MM.1S (cell line): Measurements from ENCODE around the gene EFCAB5.
"Not testable (repeated sequence)": the region's sequence is repeated elsewhere in the genome, so short reads cannot be mapped to it uniquely, and the experiment has no call there.

Source experiments
- DNase-seq: peaks from one replicate; pipeline ENCODE4 v3.0.0-alpha.2; 2015
- H2AFZ ChIP-seq: fragments of 300-600 bp; sonication (generic); 2 replicates; pipeline ENCODE4 v1.6.0; 2016; ENCODE audit warnings: antibody characterized with exemption, low read length
- H3F3A ChIP-seq: fragments of 300-600 bp; sonication (generic); 2 replicates; pipeline ENCODE4 v1.6.1; 2016; ENCODE audit warnings: mild to moderate bottlenecking, antibody characterized with exemption, low read length, moderate library complexity, mixed read lengths; ENCODE audit not compliant: insufficient read depth
- H3K27ac ChIP-seq: fragments of 300-600 bp; sonication (generic); 2 replicates; pipeline ENCODE4 v1.5.1; 2016; ENCODE audit warnings: mild to moderate bottlenecking, low read length
- H3K27me3 ChIP-seq: fragments of 300-600 bp; sonication (generic); replicated peaks from 2 replicates; pipeline ENCODE4 v1.6.0; 2016; ENCODE audit warnings: low read length; ENCODE audit not compliant: insufficient read depth
- H3K36me3 ChIP-seq: fragments of 300-600 bp; sonication (generic); replicated peaks from 2 replicates; pipeline ENCODE4 v1.6.1; 2016; ENCODE audit warnings: mild to moderate bottlenecking, low read length, mixed read lengths; ENCODE audit not compliant: insufficient read depth
- H3K4me1 ChIP-seq: fragments of 300-600 bp; sonication (generic); 2 replicates; pipeline ENCODE4 v1.6.1; 2016; ENCODE audit warnings: low read length, mixed read lengths
- H3K4me2 ChIP-seq: fragments of 300-600 bp; sonication (generic); 2 replicates; pipeline ENCODE4 v1.6.0; 2016; ENCODE audit warnings: low read depth, low read length
- H3K4me3 ChIP-seq: fragments of 300-600 bp; sonication (generic); 2 replicates; pipeline ENCODE4 v1.5.1; 2016; ENCODE audit warnings: low read length, mixed read lengths
- H3K79me2 ChIP-seq: fragments of 300-600 bp; sonication (generic); 2 replicates; pipeline ENCODE4 v1.6.1; 2016; ENCODE audit warnings: mixed run types, low read length, mixed read lengths
- H3K9ac ChIP-seq: fragments of 300-600 bp; sonication (generic); 2 replicates; pipeline ENCODE4 v1.6.1; 2016; ENCODE audit warnings: low read length, mixed read lengths
- H3K9me2 ChIP-seq: fragments of 300-600 bp; sonication (generic); replicated peaks from 2 replicates; pipeline ENCODE4 v1.6.1; 2016; ENCODE audit warnings: mild to moderate bottlenecking, low read length, mixed read lengths; ENCODE audit not compliant: insufficient read depth
- H3K9me3 ChIP-seq: fragments of 300-600 bp; sonication (generic); replicated peaks from 2 replicates; pipeline ENCODE4 v1.6.1; 2016; ENCODE audit warnings: mild to moderate bottlenecking, low read length, mixed read lengths; ENCODE audit not compliant: insufficient read depth
- H4K20me1 ChIP-seq: fragments of 300-600 bp; sonication (generic); 2 replicates; pipeline ENCODE4 v1.6.1; 2016; ENCODE audit warnings: mild to moderate bottlenecking, low read length, moderate library complexity, mixed read lengths; ENCODE audit not compliant: insufficient read depth
- EZH2 ChIP-seq: fragments of 300-600 bp; sonication (generic); optimal IDR thresholded peaks from 2 replicates; pipeline ENCODE3; 2017; ENCODE audit warnings: low read depth, mild to moderate bottlenecking, antibody characterized with exemption, low read length, mixed read lengths
- EZH2phosphoT487 ChIP-seq: fragments of 300-600 bp; sonication (generic); IDR thresholded peaks from 2 replicates; pipeline ENCODE4 v1.6.1; 2018; ENCODE audit warnings: antibody characterized with exemption, low read length
- TF ChIP-seq, protein P1 (sequence below): fragments of 300-600 bp; sonication (generic); IDR thresholded peaks from 2 replicates; pipeline ENCODE4 v1.5.1; 2016; ENCODE audit warnings: antibody characterized with exemption, low read length, mixed read lengths

The EFCAB5 gene

GRCh38 chr17:30084788-30085187 lies 143.4 kb downstream of the EFCAB5 start:
- no peaks in the 10 kb centered on the region for H3K27me3 ChIP-seq
- H3K9me3 ChIP-seq: no peaks in the 10 kb centered on the region
- H3K9ac ChIP-seq: no peak overlapping the region
- H3K27ac ChIP-seq: no peak overlapping the region
- H3K4me3 ChIP-seq: no peak overlapping the region
- no peak overlapping the region for H3K4me2 ChIP-seq
- H3K4me1 ChIP-seq: no peaks in the 10 kb centered on the region
- H3K9me2 ChIP-seq: no peaks in the 10 kb centered on the region
- TF ChIP-seq EZH2: no peak
- TF ChIP-seq, protein P1, sequence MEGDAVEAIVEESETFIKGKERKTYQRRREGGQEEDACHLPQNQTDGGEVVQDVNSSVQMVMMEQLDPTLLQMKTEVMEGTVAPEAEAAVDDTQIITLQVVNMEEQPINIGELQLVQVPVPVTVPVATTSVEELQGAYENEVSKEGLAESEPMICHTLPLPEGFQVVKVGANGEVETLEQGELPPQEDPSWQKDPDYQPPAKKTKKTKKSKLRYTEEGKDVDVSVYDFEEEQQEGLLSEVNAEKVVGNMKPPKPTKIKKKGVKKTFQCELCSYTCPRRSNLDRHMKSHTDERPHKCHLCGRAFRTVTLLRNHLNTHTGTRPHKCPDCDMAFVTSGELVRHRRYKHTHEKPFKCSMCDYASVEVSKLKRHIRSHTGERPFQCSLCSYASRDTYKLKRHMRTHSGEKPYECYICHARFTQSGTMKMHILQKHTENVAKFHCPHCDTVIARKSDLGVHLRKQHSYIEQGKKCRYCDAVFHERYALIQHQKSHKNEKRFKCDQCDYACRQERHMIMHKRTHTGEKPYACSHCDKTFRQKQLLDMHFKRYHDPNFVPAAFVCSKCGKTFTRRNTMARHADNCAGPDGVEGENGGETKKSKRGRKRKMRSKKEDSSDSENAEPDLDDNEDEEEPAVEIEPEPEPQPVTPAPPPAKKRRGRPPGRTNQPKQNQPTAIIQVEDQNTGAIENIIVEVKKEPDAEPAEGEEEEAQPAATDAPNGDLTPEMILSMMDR: no peak
- TF ChIP-seq EZH2phosphoT487: no peak
- H4K20me1 ChIP-seq: no peaks in the 10 kb centered on the region
- no peaks in the 10 kb centered on the region for H3K79me2 ChIP-seq
- no peak overlapping the region for H2AFZ ChIP-seq
- H3K36me3 ChIP-seq: no peaks in the 10 kb centered on the region
- DNase-seq: no peak
- H3F3A ChIP-seq: 0 out of 2 replicates have a peak, but pooled peaks cover 2% of the 10 kb centered on the region

- H2AFZ ChIP-seq: no peak overlapping the region
- H3K4me1 ChIP-seq: no peaks in the 10 kb centered on the region
- no peak overlapping the region for H3K27ac ChIP-seq
- no peak overlapping the region for H3K4me3 ChIP-seq
- H3K4me2 ChIP-seq: no peak overlapping the region
- H4K20me1 ChIP-seq: no peaks in the 10 kb centered on the region
- no peaks in the 10 kb centered on the region for H3K36me3 ChIP-seq
- no peaks in the 10 kb centered on the region for H3K27me3 ChIP-seq
- no peaks in the 10 kb centered on the region for H3K79me2 ChIP-seq
- no peak for TF ChIP-seq EZH2
- TF ChIP-seq, protein P1: no peak
- TF ChIP-seq EZH2phosphoT487: no peak
- H3F3A ChIP-seq: no peaks in the 10 kb centered on the region
- no peaks in the 10 kb centered on the region for H3K9me2 ChIP-seq
- H3K9ac ChIP-seq: no peak overlapping the region
- DNase-seq: no peak
- no peaks in the 10 kb centered on the region for H3K9me3 ChIP-seq
Observed at GRCh38 chr17:30086896-30087295, 145.5 kb downstream of the EFCAB5 start.

GRCh38 chr17:30087431-30087830 lies 146.0 kb downstream of the EFCAB5 start:
- not testable (repeated sequence) for H3K9me2 ChIP-seq, DNase-seq, H3K4me1 ChIP-seq

DNA sequence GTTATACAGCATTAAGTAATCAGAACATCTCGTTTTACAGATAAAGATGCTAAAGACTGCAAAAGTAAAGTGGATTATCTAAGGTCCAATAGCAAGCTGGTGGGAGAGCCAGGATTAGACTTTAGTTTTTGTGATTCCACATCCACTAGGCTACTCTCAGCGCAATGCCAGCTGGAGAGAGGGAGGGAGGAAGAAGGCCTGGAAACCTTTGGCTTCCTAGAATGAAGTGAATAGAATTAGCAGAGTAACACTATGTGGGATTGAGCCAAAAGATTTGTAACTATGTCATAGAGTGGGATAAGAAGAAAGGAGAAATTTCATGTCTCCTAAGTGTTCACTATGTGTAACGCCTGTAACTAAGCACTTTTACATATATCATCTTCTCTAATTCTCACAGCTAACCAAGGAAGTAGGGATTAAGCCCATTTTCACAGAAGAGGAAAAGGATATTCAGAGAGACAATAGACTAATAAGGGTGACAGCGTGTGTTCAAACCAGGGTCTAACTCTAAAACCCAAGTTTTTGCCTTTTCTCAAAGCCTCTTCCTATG lies 149.8 kb downstream of the EFCAB5 start:
- no peak overlapping the region for H3K4me2 ChIP-seq
- peaks cover 4% of the 10 kb centered on the region; the same call in 1 of the 2 replicates for H3K4me1 ChIP-seq
- no peak overlapping the region for H3K27ac ChIP-seq

More at GRCh38 chr17:30087431-30087830, 146.0 kb downstream of the EFCAB5 start:
- H3K4me2 ChIP-seq, H2AFZ ChIP-seq, H3K4me3 ChIP-seq, H3K36me3 ChIP-seq, H4K20me1 ChIP-seq, H3F3A ChIP-seq, H3K27ac ChIP-seq, H3K9ac ChIP-seq, H3K79me2 ChIP-seq, H3K27me3 ChIP-seq, H3K9me3 ChIP-seq: not testable (repeated sequence)

More for the DNA sequence above, 149.8 kb downstream of the EFCAB5 start:
- no peaks in the 10 kb centered on the region for H3K9me2 ChIP-seq
- H3K27me3 ChIP-seq: no peaks in the 10 kb centered on the region
- H3K79me2 ChIP-seq: no peaks in the 10 kb centered on the region
- no peak overlapping the region for H3K4me3 ChIP-seq
- H3K9ac ChIP-seq: no peak overlapping the region
- no peak overlapping the region for H2AFZ ChIP-seq
- H3F3A ChIP-seq: no peaks in the 10 kb centered on the region
- DNase-seq: no peak
- TF ChIP-seq, protein P1: no peak
- TF ChIP-seq EZH2phosphoT487 (no peak), EZH2 (no peak)
- no peaks in the 10 kb centered on the region for H3K9me3 ChIP-seq
- no peaks in the 10 kb centered on the region for H4K20me1 ChIP-seq
- H3K36me3 ChIP-seq: no peaks in the 10 kb centered on the region
